ENCODE measurements around the gene SH3GLB2. TPM values are rescaled to one million over a fixed set of nuclear protein-coding genes. Genes with fewer than 3 reads are reported as not detected.

Gene SH3GLB2
- total and polyA plus RNA-seq, 2 of the 8 experiments (the other 6 are each of a cell fraction or from before 2014, with no cell fraction given): 52.7 to 79.9 TPM

DNA sequence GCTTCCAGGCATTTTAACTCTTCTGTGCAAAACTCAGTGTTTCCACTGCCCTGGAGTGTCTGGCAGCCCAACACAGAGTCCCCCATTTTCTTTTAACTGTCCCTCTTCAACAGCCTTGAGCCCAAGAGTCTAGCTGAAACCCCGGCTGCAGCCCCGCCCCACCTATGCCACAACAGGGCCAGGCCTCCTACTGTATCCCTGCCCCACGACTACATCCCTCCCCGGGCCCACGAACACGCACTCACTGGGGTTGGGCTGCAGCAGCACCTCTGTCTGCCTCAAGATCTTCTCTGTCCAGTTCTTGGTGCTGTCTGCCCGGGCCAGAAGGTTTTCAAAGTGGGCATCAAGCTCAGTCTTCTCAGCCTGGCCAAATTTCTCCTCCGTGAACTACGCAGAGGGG lies 6.1 kb downstream of the SH3GLB2 start (continued):
- TF ChIP-seq, protein P1, sequence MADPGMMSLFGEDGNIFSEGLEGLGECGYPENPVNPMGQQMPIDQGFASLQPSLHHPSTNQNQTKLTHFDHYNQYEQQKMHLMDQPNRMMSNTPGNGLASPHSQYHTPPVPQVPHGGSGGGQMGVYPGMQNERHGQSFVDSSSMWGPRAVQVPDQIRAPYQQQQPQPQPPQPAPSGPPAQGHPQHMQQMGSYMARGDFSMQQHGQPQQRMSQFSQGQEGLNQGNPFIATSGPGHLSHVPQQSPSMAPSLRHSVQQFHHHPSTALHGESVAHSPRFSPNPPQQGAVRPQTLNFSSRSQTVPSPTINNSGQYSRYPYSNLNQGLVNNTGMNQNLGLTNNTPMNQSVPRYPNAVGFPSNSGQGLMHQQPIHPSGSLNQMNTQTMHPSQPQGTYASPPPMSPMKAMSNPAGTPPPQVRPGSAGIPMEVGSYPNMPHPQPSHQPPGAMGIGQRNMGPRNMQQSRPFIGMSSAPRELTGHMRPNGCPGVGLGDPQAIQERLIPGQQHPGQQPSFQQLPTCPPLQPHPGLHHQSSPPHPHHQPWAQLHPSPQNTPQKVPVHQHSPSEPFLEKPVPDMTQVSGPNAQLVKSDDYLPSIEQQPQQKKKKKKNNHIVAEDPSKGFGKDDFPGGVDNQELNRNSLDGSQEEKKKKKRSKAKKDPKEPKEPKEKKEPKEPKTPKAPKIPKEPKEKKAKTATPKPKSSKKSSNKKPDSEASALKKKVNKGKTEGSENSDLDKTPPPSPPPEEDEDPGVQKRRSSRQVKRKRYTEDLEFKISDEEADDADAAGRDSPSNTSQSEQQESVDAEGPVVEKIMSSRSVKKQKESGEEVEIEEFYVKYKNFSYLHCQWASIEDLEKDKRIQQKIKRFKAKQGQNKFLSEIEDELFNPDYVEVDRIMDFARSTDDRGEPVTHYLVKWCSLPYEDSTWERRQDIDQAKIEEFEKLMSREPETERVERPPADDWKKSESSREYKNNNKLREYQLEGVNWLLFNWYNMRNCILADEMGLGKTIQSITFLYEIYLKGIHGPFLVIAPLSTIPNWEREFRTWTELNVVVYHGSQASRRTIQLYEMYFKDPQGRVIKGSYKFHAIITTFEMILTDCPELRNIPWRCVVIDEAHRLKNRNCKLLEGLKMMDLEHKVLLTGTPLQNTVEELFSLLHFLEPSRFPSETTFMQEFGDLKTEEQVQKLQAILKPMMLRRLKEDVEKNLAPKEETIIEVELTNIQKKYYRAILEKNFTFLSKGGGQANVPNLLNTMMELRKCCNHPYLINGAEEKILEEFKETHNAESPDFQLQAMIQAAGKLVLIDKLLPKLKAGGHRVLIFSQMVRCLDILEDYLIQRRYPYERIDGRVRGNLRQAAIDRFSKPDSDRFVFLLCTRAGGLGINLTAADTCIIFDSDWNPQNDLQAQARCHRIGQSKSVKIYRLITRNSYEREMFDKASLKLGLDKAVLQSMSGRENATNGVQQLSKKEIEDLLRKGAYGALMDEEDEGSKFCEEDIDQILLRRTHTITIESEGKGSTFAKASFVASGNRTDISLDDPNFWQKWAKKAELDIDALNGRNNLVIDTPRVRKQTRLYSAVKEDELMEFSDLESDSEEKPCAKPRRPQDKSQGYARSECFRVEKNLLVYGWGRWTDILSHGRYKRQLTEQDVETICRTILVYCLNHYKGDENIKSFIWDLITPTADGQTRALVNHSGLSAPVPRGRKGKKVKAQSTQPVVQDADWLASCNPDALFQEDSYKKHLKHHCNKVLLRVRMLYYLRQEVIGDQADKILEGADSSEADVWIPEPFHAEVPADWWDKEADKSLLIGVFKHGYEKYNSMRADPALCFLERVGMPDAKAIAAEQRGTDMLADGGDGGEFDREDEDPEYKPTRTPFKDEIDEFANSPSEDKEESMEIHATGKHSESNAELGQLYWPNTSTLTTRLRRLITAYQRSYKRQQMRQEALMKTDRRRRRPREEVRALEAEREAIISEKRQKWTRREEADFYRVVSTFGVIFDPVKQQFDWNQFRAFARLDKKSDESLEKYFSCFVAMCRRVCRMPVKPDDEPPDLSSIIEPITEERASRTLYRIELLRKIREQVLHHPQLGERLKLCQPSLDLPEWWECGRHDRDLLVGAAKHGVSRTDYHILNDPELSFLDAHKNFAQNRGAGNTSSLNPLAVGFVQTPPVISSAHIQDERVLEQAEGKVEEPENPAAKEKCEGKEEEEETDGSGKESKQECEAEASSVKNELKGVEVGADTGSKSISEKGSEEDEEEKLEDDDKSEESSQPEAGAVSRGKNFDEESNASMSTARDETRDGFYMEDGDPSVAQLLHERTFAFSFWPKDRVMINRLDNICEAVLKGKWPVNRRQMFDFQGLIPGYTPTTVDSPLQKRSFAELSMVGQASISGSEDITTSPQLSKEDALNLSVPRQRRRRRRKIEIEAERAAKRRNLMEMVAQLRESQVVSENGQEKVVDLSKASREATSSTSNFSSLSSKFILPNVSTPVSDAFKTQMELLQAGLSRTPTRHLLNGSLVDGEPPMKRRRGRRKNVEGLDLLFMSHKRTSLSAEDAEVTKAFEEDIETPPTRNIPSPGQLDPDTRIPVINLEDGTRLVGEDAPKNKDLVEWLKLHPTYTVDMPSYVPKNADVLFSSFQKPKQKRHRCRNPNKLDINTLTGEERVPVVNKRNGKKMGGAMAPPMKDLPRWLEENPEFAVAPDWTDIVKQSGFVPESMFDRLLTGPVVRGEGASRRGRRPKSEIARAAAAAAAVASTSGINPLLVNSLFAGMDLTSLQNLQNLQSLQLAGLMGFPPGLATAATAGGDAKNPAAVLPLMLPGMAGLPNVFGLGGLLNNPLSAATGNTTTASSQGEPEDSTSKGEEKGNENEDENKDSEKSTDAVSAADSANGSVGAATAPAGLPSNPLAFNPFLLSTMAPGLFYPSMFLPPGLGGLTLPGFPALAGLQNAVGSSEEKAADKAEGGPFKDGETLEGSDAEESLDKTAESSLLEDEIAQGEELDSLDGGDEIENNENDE (IDR thresholded peaks at IDR 0.05; ENCODE audit: insufficient replicate concordance, low read length): no peak
- TF ChIP-seq TBP (IDR thresholded peaks at IDR 0.05; ENCODE audit: low read depth, low read length) (no peak), CHD2 (IDR thresholded peaks at IDR 0.05; ENCODE audit: low read length) (no peak), BCL11A (IDR thresholded peaks at IDR 0.05; ENCODE audit: low read depth in 2 of 2, low read length in 2 of 2) (no peak), RXRA (IDR thresholded peaks at IDR 0.05; ENCODE audit: insufficient read depth, low read depth, low read length) (no peak), TCF12 (IDR thresholded peaks at IDR 0.05; ENCODE audit: low read depth, low read length) (no peak), CREB1 (IDR thresholded peaks at IDR 0.05) (no peak), CBX5 (IDR thresholded peaks at IDR 0.05; ENCODE audit: low read depth, low read length) (no peak), KDM4A (IDR thresholded peaks at IDR 0.05; ENCODE audit: low read depth, low read length, severe bottlenecking) (no peak)
- TF ChIP-seq, protein P2, sequence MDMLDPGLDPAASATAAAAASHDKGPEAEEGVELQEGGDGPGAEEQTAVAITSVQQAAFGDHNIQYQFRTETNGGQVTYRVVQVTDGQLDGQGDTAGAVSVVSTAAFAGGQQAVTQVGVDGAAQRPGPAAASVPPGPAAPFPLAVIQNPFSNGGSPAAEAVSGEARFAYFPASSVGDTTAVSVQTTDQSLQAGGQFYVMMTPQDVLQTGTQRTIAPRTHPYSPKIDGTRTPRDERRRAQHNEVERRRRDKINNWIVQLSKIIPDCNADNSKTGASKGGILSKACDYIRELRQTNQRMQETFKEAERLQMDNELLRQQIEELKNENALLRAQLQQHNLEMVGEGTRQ (IDR thresholded peaks at IDR 0.05; ENCODE audit: low read length): no peak
- TF ChIP-seq, protein P3, sequence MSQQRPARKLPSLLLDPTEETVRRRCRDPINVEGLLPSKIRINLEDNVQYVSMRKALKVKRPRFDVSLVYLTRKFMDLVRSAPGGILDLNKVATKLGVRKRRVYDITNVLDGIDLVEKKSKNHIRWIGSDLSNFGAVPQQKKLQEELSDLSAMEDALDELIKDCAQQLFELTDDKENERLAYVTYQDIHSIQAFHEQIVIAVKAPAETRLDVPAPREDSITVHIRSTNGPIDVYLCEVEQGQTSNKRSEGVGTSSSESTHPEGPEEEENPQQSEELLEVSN (IDR thresholded peaks at IDR 0.05): no peak
